Adrenal gland (tissue), 12 donors: ENCODE data around the gene PRLR. TPM values are rescaled to one million over a fixed set of nuclear protein-coding genes. Genes with fewer than 3 reads are reported as not detected.
A peak's percentile ranks its signal among the peaks of the same experiment; 100 is the strongest.

Experiments used
- DNase-seq, 7 donors: peaks; one replicate each; pipeline ENCODE4 v3.0.0-alpha.2; 2019 to 2020
- H3K27ac ChIP-seq, 5 donors: fragments of 200-600 bp; sonication (generic) in 4 of 5; 1 replicate in 3 of 5; 2 replicates in 2 of 5; pipeline versions ENCODE4 v1.5.1 to v1.8.0; 2016 to 2020; ENCODE audit warnings: mild to moderate bottlenecking in 1 of 5
- H3K27me3 ChIP-seq: fragments of 200-600 bp; 2 replicates; pipeline ENCODE4 v1.8.0; 2021
- H3K36me3 ChIP-seq, 2 donors: fragments of 200-600 bp; replicated peaks in 1 of 2; 1 replicate in 1 of 2; 2 replicates in 1 of 2; pipeline versions ENCODE4 v1.5.1 to v1.8.0; 2018 to 2022
- H3K4me1 ChIP-seq, 2 donors: fragments of 200-600 bp; replicated peaks in 1 of 2; 1 replicate in 1 of 2; 2 replicates in 1 of 2; pipeline versions ENCODE4 v1.5.1 to v1.8.0; 2018 to 2021
- H3K4me3 ChIP-seq, 4 donors: fragments of 200-600 bp; sonication (generic) in 3 of 4; one replicate each; pipeline ENCODE4 v1.5.1; 2016 to 2018
- H3K9me3 ChIP-seq, 3 donors: fragments of 200-600 bp; sonication (generic) in 1 of 3; replicated peaks in 1 of 3; 1 replicate in 2 of 3; 2 replicates in 1 of 3; pipeline versions ENCODE4 v1.5.1 to v1.8.0; 2016 to 2021
- CTCF ChIP-seq, 6 experiments: fragments of 450-650 bp in 4 of 6; fragments of 200-600 bp in 2 of 6; sonication (generic) in 1 of 6; IDR thresholded peaks; 1 replicate in 5 of 6; 2 replicates in 1 of 6; pipeline versions ENCODE4 v1.5.1 to v1.8.0; 2016 to 2021; ENCODE audit warnings: antibody characterized with exemption in 6 of 6, mild to moderate bottlenecking in 2 of 6, moderate library complexity in 1 of 6
- POLR2A ChIP-seq, 2 donors: fragments of 450-650 bp; IDR thresholded peaks; one replicate each; pipeline ENCODE4 v1.6.1; 2017; ENCODE audit warnings: antibody characterized with exemption in 2 of 2, mild to moderate bottlenecking in 2 of 2, moderate library complexity in 1 of 2
- whole genome bisulfite sequencing, 4 donors: extraction: QIAGEN DNeasy Blood & Tissue Kit in 2 of 4; methylation state at CpG; one replicate each; pipeline versions ENCODE4 v1.1.5 to v1.1.7; 2013 to 2017; 5-methylcytosine and 5-hydroxymethylcytosine counted together
- intact Hi-C, 2 donors: fragments of 100-400 bp; cut with DNase I; formaldehyde crosslinking; loops; one replicate each; pipeline versions ENCODE4 v1.14.1 to v1.15.0; 2022 to 2023
- polyA plus RNA-seq, 3 donors: library from polyadenylated mRNA; stranded (reverse); fragments of 200-250 nt in 2 of 3; fragments of 350-450 nt in 1 of 3; fragmentation: Illumina TruSeq in 1 of 3; extraction: RNeasy Lipid Tissue Mini Kit (QIAGEN cat#74804) in 1 of 3; gene quantifications; one replicate each; pipeline ENCODE4 v1.2.3, GENCODE V29; 2013 to 2014
- total RNA-seq, 9 donors: library from RNA; depleted of rRNA in 4 of 9; stranded (reverse); fragments of >200 nt in 4 of 9; fragments of 120-200 nt in 1 of 9; fragmentation: NEBNext Ultra II Directional in 1 of 9; extraction: Animal tissue kit (Norgen Biotek cat#: 25700) in 1 of 9; gene quantifications; one replicate each; pipeline versions ENCODE4 v1.1.0 to v1.2.4, GENCODE V29; 2013 to 2023
- donor health status: healthy with polysubstance abuse.
- donor health status: Bipolar disorder and iron deficiency.
- donor health status: DM: yes; HTN: yes; CAD: no.
- donor health status: DM: no; HTN: no; CAD: no.
- donor health status: DM: no; HTN: no; CAD: no.
- donor health status: DM: yes; HTN: yes; CAD: no.

The PRLR gene
- total and polyA plus RNA-seq, 12 donors = 2.1 to 149 (median 74.1) TPM

GRCh38 chr5:35161652-35162273 is 68.5 kb downstream of the PRLR start:
- 46 to 53% (median 50%) methylated on average over 7 of the region's 7 CpGs for WGBS, 4 donors
- Histone ChIP-seq H3K4me1 (peaks cover 0 to 27% of the 10 kb centered on the region in 2 donors), H3K36me3 (no peaks in the 10 kb centered on the region), H3K27ac (no peak overlapping the region), H3K27me3 (no peaks in the 10 kb centered on the region), H3K9me3 (no peaks in the 10 kb centered on the region), H3K4me3 (no peak overlapping the region)
- intact Hi-C loops = no loop called here
- TF ChIP-seq CTCF (IDR thresholded peaks at IDR 0.05) (no peak), POLR2A (IDR thresholded peaks at IDR 0.05) (no peak)
- DNase-seq = no peak

DNA sequence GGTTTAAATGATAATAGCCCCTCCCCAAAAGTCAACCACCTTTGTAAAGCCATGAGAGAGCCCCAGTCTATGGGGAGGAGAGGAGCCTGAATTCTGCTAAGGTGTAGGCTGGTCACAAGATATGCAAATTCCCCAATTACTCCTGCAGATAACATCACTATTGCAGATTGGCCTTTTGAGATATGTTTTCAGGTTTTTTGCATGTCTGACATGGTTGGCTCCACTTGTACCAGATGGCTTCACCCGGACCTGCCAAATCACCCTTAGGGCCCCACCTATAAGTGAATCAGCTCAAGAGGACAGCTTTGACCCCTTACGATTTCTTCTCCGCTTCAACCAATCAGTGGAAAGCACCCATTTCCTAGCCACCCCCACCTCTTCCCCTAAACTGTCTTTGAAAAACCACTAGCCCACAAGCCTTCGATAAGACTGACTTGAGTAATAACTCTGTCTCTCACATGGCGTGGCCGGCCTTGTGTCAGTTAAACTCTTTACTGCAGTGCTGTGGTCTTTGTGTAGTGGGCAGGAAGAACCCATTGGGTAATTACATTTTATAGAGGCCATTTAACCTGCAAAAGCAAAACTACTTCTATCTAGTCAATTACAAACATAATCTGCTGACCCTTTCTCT is 69.7 kb downstream of the PRLR start:
- H3K36me3 ChIP-seq = no peaks in the 10 kb centered on the region
- H3K9me3 ChIP-seq = no peaks in the 10 kb centered on the region
- 85 to 91% (median 88%) methylated on average over 6 of the region's 6 CpGs for WGBS, 4 donors
- no peaks in the 10 kb centered on the region for H3K27me3 ChIP-seq
- H3K4me1 ChIP-seq = peaks cover 0 to 27% of the 10 kb centered on the region in 2 donors
- DNase-seq = no peak
- intact Hi-C loops = no loop called here
- TF ChIP-seq CTCF (IDR thresholded peaks at IDR 0.05) (no peak), POLR2A (IDR thresholded peaks at IDR 0.05) (no peak)
- no peak overlapping the region for H3K27ac ChIP-seq
- H3K4me3 ChIP-seq = no peak overlapping the region

GRCh38 chr5:35159370-35159742 is 70.9 kb downstream of the PRLR start:
- Histone ChIP-seq H3K27me3 (no peaks in the 10 kb centered on the region), H3K9me3 (no peaks in the 10 kb centered on the region), H3K27ac (peak overlapping the region in 2 of 5 donors; percentile 3 to 15), H3K4me3 (no peak overlapping the region), H3K4me1 (peaks cover 0 to 27% of the 10 kb centered on the region in 2 donors), H3K36me3 (no peaks in the 10 kb centered on the region)
- intact Hi-C loops = no loop called here
- whole genome bisulfite sequencing, 4 donors = 34 to 51% (median 43%) methylated on average over 2 of the region's 2 CpGs
- DNase-seq = peak in 3 of 7 donors; percentile 13 to 27 (median 15)
- TF ChIP-seq CTCF (IDR thresholded peaks at IDR 0.05) (no peak), POLR2A (IDR thresholded peaks at IDR 0.05) (no peak)

DNA sequence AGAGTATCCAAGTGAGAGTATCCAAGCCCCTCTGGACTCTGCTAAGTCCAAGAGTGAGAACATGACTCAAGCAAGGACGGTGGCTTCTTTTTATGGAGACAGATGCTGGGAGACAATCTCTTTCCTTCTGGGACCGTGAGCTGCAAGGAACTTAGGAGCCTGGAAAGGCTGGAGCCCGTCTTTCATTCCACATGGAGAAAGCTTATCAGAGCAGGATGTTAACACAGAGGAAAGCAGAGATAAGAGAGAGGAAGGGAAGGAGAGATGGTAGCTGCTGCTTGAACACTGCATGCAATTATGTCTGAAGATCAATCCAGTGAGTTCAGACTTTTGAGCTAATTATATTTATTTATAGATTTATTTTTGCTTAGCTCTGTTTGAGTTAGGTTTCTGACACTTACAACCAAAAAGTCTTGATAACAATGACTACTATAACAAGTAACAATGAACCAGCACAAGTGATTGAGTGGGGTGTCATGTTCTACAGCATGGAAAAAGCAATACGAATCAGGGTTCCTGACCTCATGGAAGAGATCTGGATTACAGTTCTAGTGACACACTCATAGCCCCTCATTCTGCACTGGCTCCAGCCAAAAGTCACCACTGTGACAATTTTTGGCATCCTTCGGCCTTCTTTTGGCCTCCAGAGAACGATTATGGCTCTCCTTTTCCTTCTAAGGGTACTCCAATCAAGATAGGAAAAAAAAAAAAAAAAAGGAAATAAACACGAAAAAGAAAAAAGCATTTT is 71.5 kb downstream of the PRLR start:
- TF ChIP-seq POLR2A (IDR thresholded peaks at IDR 0.05) = no peak
- no peak for TF ChIP-seq CTCF (IDR thresholded peaks at IDR 0.05)
- Histone ChIP-seq H3K9me3 (no peaks in the 10 kb centered on the region), H3K4me1 (peaks cover 0 to 27% of the 10 kb centered on the region in 2 donors), H3K27ac (peak overlapping the region in 1 of 5 donors; percentile 15), H3K4me3 (no peak overlapping the region), H3K27me3 (no peaks in the 10 kb centered on the region), H3K36me3 (no peaks in the 10 kb centered on the region)
- intact Hi-C loops = no loop called here
- WGBS, 4 donors = 52 to 62% (median 62%) methylated on average over 7 of the region's 7 CpGs
- no peak for DNase-seq
